MCF 10A (cell line): ENCODE data around the gene CCIN. TPM values are rescaled to one million over a fixed set of nuclear protein-coding genes. Genes with fewer than 3 reads are reported as not detected.

Source experiments
- BruUV-seq: library from RNA; stranded (reverse); fragments of 400-500 nt; replicated peaks from 2 replicates; lab custom pipeline; 2021; lab: Mats Ljungman, UMichigan
- CTCF ChIA-PET: fragments of 300-600 bp; sonication (Branson Sonifier 250); formaldehyde crosslinking; extraction: SDS; loops from one replicate; lab custom pipeline; 2021; ENCODE audit warnings: antibody characterized with exemption, inconsistent platforms; lab: Yijun Ruan, JAX
- POLR2A ChIA-PET: fragments of 300-600, 350-650 bp; sonication (Branson Sonifier 250); formaldehyde crosslinking; extraction: SDS; loops from one replicate; lab custom pipeline; 2020; ENCODE audit warnings: antibody characterized with exemption, inconsistent platforms; lab: Yijun Ruan, JAX
- DNase-seq: peaks from one replicate; pipeline ENCODE4 v3.0.0-alpha.2; 2018; ENCODE audit not compliant: unreplicated experiment
- H3K27ac Mint-ChIP-seq: one replicate; pipeline ENCODE4 v1.8.0; 2022; ENCODE audit warnings: mild to moderate bottlenecking, low read depth, mixed read lengths; ENCODE audit not compliant: unreplicated experiment
- H3K27me3 Mint-ChIP-seq: one replicate; pipeline ENCODE4 v1.8.0; 2022; ENCODE audit warnings: mixed read lengths; ENCODE audit not compliant: insufficient read depth, unreplicated experiment
- H3K36me3 Mint-ChIP-seq: one replicate; pipeline ENCODE4 v1.8.0; 2022; ENCODE audit warnings: mild to moderate bottlenecking, moderate library complexity, mixed read lengths; ENCODE audit not compliant: insufficient read depth, unreplicated experiment
- H3K4me1 Mint-ChIP-seq: one replicate; pipeline ENCODE4 v1.8.0; 2022; ENCODE audit warnings: mixed read lengths; ENCODE audit not compliant: insufficient read depth, unreplicated experiment
- H3K4me3 Mint-ChIP-seq: one replicate; pipeline ENCODE4 v1.8.0; 2022; ENCODE audit warnings: mild to moderate bottlenecking, moderate library complexity, mixed read lengths; ENCODE audit not compliant: unreplicated experiment
- H3K9me3 Mint-ChIP-seq: one replicate; pipeline ENCODE4 v1.8.0; 2022; ENCODE audit warnings: mixed read lengths; ENCODE audit not compliant: unreplicated experiment
- CTCF ChIP-seq: fragments of 200-600 bp; IDR thresholded peaks from one replicate; pipeline ENCODE4 v1.8.0; 2022; ENCODE audit warnings: antibody characterized with exemption, mild to moderate bottlenecking; ENCODE audit not compliant: unreplicated experiment
- intact Hi-C: fragments of 100-400 bp; cut with micrococcal nuclease; formaldehyde crosslinking; loops from 2 replicates; pipeline ENCODE4 v1.14.1; 2022
- total RNA-seq: library from RNA; stranded (reverse); gene quantifications from 2 replicates; pipeline ENCODE4 v1.2.3, GENCODE V29; 2022

Gene CCIN
- total RNA-seq, 1 experiment from 2014 or later: not detected

GRCh38 chr9:36217256-36217968 lies 48.2 kb downstream of the CCIN start:
- Mint-ChIP-seq H3K36me3 (peaks cover 78% of the 10 kb centered on the region), H3K27ac (no peak overlapping the region), H3K9me3 (no peaks in the 10 kb centered on the region), H3K4me1 (no peaks in the 10 kb centered on the region), H3K27me3 (no peaks in the 10 kb centered on the region), H3K4me3 (no peak overlapping the region)
- no TSS peak for BruUV-seq
- TF ChIP-seq CTCF: no peak
- CTCF ChIA-PET: interaction anchor here (0.7 kb wide), 1 partner anchor 28 kb away, joined by 3 read pairs; no protein-coding TSS in a partner anchor
- no peak for DNase-seq
- POLR2A ChIA-PET: interaction anchor here (0.8 to 1.4 kb wide), 4 partner anchors 16 to 188 kb away, joined by 3 to 7 read pairs (median 4); no protein-coding TSS in a partner anchor
- intact Hi-C loops: no loop called here

GRCh38 chr9:36218011-36218410 lies 48.8 kb downstream of the CCIN start:
- intact Hi-C loops: no loop called here
- POLR2A ChIA-PET: interaction anchor here (0.9 to 1.4 kb wide), 2 partner anchors 18 to 22 kb away, joined by 3 to 4 read pairs; no protein-coding TSS in a partner anchor
- CTCF ChIA-PET: no interaction called here
- Mint-ChIP-seq H3K27ac (no peak overlapping the region), H3K4me3 (no peak overlapping the region), H3K27me3 (no peaks in the 10 kb centered on the region), H3K36me3 (peaks cover 81% of the 10 kb centered on the region), H3K9me3 (no peaks in the 10 kb centered on the region), H3K4me1 (no peaks in the 10 kb centered on the region)
- BruUV-seq: no TSS peak
- no peak for TF ChIP-seq CTCF
- no peak for DNase-seq

GRCh38 chr9:36218411-36218901 lies 49.3 kb downstream of the CCIN start:
- intact Hi-C loops: no loop called here
- ChIA-PET POLR2A (interaction anchor here (1.4 kb wide), 1 partner anchor 22 kb away, joined by 4 read pairs; no protein-coding TSS in a partner anchor), CTCF (no interaction called here)
- BruUV-seq: no TSS peak
- DNase-seq: no peak
- Mint-ChIP-seq H3K27me3 (no peaks in the 10 kb centered on the region), H3K4me3 (no peak overlapping the region), H3K36me3 (peaks cover 81% of the 10 kb centered on the region), H3K4me1 (no peaks in the 10 kb centered on the region), H3K9me3 (no peaks in the 10 kb centered on the region), H3K27ac (no peak overlapping the region)
- TF ChIP-seq CTCF: no peak

Other genes with a start within 250 kb of the CCIN start
- not detected in 2 replicates for gene OR2S2, start 211.2 kb upstream of the CCIN start, total RNA-seq
- gene RECK, start 132.5 kb upstream of the CCIN start, total RNA-seq: 3.3 and 3.7 TPM in 2 replicates
- gene GLIPR2, start 32.7 kb upstream of the CCIN start, total RNA-seq: 0.96 and 3.1 TPM in 2 replicates
- gene CLTA, start 21.5 kb downstream of the CCIN start, total RNA-seq: 189 and 218 TPM in 2 replicates
- 14.9 and 17.4 TPM in 2 replicates for gene GNE, start 89.1 kb downstream of the CCIN start, total RNA-seq
- 17.8 and 18.6 TPM in 2 replicates for gene RNF38, start 230.9 kb downstream of the CCIN start, total RNA-seq